Fibroblast of peridontal ligament (primary cell): ENCODE data around the gene PEX5L.
"Not testable (repeated sequence)": the region's sequence is repeated elsewhere in the genome, so short reads cannot be mapped to it uniquely, and the experiment has no call there.

Source experiments
- DNase-seq: peaks from one replicate; pipeline ENCODE4 v3.0.0-alpha.2; 2010; ENCODE audit errors: extremely low read depth

Gene PEX5L

GRCh38 chr3:180008318-180008717, 28.4 kb downstream of the PEX5L start:
- DNase-seq = not testable (repeated sequence)

GRCh38 chr3:180004542-180004941, 32.2 kb downstream of the PEX5L start:
- no peak for DNase-seq

GRCh38 chr3:180002006-180002405, 34.7 kb downstream of the PEX5L start:
- no peak for DNase-seq

GRCh38 chr3:180000500-180000899, 36.2 kb downstream of the PEX5L start:
- DNase-seq = no peak

DNA sequence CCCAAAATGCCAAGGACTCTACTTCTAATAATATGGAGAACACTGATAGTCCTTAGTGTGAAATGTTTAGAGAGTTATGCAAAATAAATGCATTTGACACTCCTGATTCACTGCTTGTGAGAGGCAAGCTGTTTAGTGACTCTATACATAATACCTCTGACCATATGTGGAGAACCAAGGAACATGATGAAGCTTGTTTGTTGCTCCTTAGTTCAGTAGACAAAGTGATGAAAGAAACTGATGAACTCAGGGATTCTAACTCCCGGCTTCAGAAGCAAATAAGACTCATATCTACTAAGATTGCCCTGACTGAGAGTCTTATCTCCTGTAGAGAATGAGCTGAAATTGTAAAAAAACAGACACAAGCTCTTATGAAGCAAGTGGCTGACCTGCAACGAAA, 41.3 kb downstream of the PEX5L start:
- DNase-seq = no peak

DNA sequence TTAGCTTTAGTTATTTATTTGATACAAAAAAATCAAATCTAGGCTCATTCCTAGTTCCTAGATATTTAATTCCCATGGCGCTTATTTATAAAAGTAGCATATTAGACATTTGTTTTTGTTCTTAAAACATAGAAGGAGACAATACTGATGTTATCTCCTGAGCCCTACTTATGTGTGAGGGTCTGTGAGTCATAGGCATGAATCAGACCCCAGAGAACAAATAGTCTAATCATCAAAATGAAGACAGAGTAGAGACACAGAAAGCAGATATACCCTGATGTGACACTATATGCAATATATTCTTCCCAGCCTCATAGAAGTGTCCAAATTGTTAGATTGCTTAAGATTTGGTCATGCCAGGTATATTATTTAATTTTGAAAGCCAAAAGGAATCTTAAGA, 44.9 kb downstream of the PEX5L start:
- no peak for DNase-seq

DNA sequence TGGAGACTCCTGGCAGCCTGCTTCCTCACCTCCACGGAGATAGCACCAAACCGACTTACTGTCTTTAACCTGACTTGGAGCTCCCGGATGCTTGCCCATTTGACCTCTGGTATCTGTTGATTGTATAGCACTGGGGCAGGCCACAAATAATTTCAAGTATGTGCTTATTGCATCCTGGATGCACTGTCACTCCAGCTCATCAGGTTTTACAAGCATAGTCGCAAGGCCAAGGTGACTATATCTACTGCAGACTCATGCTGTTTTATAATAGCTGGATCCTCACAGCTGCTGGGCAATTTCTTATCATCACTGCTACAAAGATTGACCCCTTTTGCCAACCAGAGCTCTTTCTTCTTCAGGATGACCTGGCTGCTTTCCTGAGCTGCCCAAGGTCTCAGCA, 45.6 kb downstream of the PEX5L start:
- DNase-seq = no peak

GRCh38 chr3:179981646-179982045, 55.1 kb downstream of the PEX5L start:
- DNase-seq = no peak

DNA sequence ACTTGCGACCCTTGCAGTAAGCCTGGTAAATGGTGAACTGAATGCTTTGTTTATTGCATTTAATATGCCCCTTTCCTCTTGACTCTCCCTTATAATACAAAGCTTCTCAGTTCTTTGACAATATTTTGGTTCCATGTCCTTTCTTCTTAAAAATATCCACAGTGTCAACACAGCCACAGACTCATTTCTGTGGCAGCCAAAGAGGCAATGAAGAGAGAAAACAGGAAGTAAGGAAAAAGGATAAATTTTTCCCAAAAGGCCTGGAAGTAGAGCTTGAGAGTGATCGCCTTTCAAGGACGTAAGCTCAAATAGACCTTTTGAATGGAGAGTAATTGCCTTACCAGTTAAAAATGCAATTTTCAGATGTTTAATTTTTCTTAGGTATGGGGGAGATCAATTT, 59.4 kb downstream of the PEX5L start:
- DNase-seq = no peak

DNA sequence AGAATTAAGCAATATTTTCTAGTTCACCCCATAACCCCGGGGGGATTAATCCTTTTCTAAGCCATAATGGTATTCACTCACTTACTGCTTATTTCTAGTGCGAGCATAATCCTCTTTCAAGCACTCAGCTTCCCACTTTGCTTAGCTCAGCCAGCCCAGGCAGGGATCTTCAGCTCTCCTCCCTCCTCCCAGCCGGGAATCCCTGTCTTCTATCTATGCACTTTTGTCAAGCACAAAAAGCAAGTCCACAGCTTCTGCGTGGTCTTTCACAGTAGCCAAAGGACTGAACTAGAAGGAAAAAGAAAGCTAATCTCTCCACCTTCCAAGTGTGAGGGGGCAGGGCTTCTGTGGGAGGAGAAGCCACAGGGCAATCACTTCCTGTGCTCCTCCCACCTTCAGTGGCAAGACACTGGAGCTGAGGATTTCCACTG, 62.8 kb downstream of the PEX5L start:
- DNase-seq = no peak

- DNase-seq = no peak
Observed at GRCh38 chr3:179972881-179973423, 63.8 kb downstream of the PEX5L start.

GRCh38 chr3:179971280-179971679, 65.5 kb downstream of the PEX5L start:
- DNase-seq = no peak

DNA sequence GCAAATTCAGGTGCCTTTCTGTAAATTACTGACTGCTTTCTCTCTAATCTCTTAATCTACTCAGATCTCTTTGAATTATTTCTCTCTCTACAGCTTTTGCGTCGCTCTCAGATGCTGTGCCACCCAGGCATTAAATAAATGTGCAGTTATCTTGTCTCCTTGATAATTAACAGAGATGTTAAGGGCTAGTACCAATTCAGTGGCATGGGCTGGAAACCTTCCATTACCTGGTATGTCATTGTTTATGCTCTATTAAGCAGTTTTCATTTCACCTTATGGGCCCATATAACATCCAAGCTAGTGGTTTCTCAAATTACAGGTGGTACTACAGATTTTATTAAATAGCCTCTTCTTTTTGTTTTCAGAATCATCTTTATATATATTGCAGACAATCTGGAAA, 66.0 kb downstream of the PEX5L start:
- no peak for DNase-seq

DNA sequence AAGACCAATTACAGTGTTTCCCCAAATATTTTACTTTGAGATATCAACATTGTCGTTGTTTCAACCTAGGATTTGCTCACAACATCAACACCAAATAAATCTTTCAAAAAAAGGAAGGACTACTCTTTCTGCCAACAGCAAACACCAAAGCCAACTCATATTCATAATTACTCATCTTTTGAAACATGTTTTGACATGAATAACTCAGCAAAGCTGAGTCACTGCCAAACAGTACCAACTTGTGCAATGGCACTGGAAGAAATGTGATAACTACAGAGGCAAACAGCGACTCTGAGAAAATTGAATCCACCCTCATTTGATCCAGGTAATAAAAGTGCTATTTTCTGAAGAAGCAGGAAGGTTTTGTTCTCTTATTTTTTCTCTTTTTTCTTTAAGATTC, 67.2 kb downstream of the PEX5L start:
- peak; percentile 49 for DNase-seq

GRCh38 chr3:179967622-179968021, 69.1 kb downstream of the PEX5L start:
- peak; percentile 40 for DNase-seq

DNA sequence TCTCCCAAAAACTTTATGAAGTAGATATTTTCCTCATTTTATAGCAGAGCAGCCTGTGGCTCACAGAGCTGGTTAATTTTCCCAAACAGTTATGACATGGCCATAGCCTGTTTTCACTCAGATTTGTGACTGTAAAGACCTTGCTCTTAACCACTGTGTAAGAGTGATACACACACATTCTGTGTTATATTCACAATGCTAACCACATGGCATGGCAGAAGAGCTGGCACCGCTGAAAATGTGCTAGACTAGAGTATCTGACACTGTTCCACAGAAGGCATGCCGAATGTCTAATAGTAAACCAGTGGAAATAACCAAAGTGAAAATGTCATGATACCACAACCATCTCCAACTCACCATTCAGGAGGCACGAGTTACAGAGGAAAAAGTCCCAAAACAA, 71.8 kb downstream of the PEX5L start:
- DNase-seq = no peak

GRCh38 chr3:179962629-179963387, 73.9 kb downstream of the PEX5L start:
- no peak for DNase-seq

- DNase-seq = no peak
Observed at GRCh38 chr3:179961703-179962078, 75.0 kb downstream of the PEX5L start.

- DNase-seq = no peak
Observed at GRCh38 chr3:179961071-179961702, 75.5 kb downstream of the PEX5L start.

DNA sequence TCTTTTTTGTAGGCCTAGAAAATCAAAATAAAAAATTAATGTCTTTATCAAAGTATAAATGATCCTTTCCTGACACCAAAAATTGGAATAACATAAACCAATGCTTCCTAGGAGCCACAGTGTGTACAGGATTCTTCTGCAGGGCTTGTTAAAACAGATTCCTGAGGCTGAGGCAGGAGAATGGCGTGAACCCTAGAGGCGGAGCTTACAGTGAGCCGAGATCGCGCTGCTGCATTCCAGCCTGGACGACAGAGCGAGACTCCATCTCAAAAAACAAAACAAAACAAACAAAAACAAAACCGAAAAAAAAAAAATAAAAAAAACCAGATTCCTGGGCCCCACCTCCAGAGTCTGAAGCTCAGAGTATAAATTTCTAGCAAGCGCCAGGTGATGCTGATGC, 78.0 kb downstream of the PEX5L start:
- no peak for DNase-seq

GRCh38 chr3:179958143-179958542, 78.6 kb downstream of the PEX5L start:
- DNase-seq = no peak

DNA sequence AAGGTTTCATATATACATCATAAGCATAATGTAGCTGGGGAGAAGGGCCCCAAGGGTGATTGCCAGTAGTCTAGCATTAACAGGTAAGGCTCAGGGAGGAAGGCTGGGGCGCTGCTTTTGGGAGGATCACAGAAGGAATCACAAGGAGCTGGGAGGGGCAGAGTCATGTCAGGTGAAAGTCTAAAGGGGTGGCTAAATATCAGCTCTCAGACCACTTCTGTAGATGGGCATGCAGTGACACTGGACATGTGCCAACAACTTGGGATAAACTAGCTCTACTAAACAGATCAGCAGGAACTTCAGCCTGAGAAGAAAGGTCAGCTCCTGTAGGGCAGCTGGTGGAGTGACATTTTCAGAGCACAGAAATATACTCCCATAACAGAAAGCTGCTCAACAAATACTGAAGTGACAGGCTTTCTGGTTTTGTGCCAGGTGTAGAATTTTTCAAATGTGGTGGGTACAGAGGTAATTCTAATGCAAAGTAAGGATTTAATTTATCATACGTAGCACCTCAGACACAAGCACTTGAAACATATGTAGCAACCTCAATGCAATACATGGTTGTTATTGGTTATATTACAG, 79.4 kb downstream of the PEX5L start:
- DNase-seq = no peak

GRCh38 chr3:179956416-179956830, 80.3 kb downstream of the PEX5L start:
- DNase-seq = peak; percentile 30
